ENCODE measurements around the gene AGBL1.

DNA sequence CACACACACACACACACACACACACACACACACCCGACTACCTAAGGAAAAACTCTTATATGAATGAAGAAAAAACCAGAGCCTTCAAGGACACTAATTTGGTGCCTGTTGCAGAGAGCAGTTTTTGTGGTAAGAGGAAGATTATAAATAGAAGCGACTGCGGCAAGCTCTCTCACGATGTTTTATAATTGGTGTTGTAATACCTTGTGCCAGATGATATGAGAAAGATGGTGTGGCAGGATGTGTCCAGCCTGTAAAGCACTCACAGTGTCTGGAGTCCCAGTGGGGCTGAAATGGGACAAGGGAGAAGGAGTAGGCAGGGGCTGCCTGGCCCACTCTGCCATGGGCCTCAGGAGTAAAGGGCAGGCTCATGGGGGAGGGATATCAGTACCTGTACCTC, 839.9 kb downstream of the AGBL1 start:
- no peak for TF ChIP-seq POLR2A (IDR thresholded peaks at IDR 0.05)
- TF ChIP-seq, protein P1, sequence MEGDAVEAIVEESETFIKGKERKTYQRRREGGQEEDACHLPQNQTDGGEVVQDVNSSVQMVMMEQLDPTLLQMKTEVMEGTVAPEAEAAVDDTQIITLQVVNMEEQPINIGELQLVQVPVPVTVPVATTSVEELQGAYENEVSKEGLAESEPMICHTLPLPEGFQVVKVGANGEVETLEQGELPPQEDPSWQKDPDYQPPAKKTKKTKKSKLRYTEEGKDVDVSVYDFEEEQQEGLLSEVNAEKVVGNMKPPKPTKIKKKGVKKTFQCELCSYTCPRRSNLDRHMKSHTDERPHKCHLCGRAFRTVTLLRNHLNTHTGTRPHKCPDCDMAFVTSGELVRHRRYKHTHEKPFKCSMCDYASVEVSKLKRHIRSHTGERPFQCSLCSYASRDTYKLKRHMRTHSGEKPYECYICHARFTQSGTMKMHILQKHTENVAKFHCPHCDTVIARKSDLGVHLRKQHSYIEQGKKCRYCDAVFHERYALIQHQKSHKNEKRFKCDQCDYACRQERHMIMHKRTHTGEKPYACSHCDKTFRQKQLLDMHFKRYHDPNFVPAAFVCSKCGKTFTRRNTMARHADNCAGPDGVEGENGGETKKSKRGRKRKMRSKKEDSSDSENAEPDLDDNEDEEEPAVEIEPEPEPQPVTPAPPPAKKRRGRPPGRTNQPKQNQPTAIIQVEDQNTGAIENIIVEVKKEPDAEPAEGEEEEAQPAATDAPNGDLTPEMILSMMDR (IDR thresholded peaks at IDR 0.05): no peak
- no peak for TF ChIP-seq EP300 (IDR thresholded peaks at IDR 0.05)
